Erythroblast (primary cell): ENCODE results near the gene WDFY3.
A peak's percentile ranks its signal among the peaks of the same experiment; 100 is the strongest.

Experiments
- DNase-seq, 2 experiments: peaks; one replicate each; lab custom pipeline; 2025; lab: John Stamatoyannopoulos, UW
- GATA1 ChIP-seq: IDR thresholded peaks from 2 replicates; pipeline ENCODE4 v1.6.1; 2011; ENCODE audit warnings: low read depth, mild to moderate bottlenecking, control low read depth, low read length, moderate library complexity
- POLR2A ChIP-seq: IDR thresholded peaks from 2 replicates; pipeline ENCODE4 v1.6.1; 2011; ENCODE audit warnings: mild to moderate bottlenecking, low read length

WDFY3 gene

GRCh38 chr4:84965553-84966381 is 723 bp downstream of the WDFY3 start:
- TF ChIP-seq POLR2A = no peak
- no peak for TF ChIP-seq GATA1
- peak; percentile 75 to 82 for DNase-seq

GRCh38 chr4:84964995-84965552 is 1.4 kb downstream of the WDFY3 start:
- DNase-seq = no peak
- TF ChIP-seq POLR2A (no peak), GATA1 (no peak)

DNA sequence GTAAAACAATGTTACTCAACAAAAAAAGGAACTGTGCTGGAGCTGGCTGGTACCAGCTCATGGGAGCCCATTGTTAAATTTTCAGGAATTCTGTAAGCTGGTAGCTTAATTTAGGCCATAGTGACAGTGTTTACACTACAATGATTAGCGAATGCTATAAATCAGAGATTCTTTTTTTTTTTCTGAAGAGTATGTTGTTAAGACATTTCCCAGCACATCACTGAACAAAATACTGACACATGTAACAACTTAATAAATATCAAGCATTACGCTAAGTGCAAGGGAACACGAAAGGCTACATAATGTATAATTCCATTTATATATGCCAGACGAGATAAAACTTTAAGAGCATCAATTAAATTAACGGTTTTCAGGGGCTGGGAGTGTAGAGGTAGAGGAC is 4.4 kb downstream of the WDFY3 start:
- no peak for TF ChIP-seq GATA1
- no peak for TF ChIP-seq POLR2A
- no peak for DNase-seq

DNA sequence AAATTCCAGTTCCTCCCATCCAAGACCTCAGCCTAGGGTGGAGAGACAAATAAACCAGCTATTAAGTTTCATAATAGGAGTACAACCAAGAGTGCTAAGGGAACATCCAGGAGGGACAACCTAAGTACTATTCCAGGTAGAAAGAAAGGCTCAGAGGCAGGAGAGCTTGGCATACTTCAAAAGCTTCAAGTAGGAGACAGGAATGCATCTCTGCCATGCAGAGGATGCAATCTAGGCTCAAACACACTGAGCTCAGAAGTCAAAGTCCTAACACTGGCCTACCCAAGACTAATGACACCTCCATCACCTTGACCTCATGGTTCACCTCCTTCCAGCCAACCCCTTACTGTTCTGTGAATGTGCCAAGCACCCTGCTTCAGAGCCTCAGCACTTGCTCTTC is 8.1 kb downstream of the WDFY3 start:
- no peak for DNase-seq
- TF ChIP-seq POLR2A (no peak), GATA1 (no peak)

DNA sequence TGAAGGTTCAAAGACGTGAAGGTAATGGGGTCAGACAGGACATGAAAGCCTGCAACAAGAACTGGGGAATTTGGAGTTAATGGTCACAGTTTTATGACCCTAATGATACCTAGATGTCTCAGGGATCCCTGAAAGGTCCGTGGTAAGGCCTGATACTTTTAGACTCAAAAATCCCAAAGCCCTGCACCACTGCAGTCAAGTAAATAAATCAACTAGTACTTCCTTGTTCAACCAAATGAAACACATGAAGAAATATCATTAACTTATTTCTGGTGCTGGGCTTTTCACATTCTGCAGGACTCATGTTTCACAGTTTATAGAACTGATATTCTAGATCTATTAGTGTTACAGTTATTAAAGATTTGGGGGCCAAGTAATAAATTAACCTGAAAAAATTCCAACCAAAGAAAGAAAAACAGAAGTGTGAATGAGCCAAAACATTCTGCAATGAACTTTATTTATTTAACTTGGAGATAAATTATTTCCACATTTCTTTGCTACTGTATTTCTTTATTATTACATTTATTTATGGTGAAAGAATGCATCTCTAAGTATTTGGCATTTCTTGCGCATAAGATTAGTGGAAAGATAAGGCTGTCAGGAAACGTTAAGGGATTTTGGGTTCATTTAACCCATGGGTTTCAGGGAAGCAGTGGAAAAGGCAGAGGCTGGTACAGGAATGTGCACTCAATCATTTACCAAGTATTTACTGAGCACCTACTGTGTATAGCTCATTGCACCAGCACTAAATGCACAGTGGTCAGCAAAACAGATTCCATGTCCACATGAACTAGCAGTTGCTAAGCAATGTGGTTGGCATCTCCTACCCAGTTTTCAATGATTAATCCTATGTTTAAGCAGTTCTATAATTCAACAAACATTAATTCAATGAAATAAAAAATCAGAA is 8.7 kb downstream of the WDFY3 start:
- TF ChIP-seq POLR2A (no peak), GATA1 (no peak)
- no peak for DNase-seq

GRCh38 chr4:84956014-84956413 is 10.5 kb downstream of the WDFY3 start:
- TF ChIP-seq GATA1 = no peak
- TF ChIP-seq POLR2A = no peak
- no peak for DNase-seq

DNA sequence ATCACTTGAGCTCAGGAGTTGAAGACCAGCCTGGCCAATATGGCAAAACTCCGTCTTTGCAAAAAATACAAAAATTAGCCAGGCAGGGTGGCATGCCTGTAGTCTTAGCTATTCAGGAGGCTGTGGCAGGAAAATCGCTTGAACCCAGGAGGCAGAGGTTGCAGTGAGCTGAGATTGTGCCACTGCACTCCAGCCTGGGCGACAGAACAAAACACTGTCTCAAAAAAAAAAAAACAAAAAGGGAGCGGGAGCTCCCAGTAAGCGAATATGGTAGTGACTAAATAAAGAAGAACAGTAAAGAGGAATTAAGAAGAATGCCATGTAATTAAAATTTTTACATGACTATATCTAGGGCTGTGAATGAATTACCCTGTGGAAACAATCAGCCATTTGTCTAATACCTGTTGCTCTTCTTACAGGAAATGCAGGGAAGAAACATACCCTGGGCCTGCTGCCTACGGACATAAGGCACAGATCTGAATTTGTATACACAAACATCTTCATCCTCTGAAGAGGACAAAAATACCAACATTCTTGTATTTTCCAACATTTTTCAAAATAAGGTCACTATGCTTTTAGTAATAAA is 11.4 kb downstream of the WDFY3 start:
- DNase-seq = no peak
- TF ChIP-seq POLR2A = no peak
- TF ChIP-seq GATA1 = no peak

DNA sequence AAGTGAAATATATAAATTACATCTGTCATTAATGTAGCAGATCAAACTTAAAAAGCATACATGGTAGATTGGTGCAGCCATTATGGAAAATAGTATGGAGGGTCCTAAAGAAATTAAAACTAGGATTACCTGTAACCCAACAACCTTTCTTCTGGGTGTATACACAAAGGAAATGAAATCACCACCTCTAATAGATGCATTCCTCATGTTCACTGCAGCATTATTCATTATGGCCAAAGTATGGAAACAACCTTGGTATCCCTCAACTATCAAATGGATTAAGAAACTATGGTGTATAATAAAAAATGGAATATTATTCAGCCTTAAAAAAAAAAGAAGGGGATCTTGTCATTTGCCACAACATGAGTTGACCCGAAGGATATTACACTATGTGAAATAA is 13.7 kb downstream of the WDFY3 start:
- DNase-seq = no peak

DNA sequence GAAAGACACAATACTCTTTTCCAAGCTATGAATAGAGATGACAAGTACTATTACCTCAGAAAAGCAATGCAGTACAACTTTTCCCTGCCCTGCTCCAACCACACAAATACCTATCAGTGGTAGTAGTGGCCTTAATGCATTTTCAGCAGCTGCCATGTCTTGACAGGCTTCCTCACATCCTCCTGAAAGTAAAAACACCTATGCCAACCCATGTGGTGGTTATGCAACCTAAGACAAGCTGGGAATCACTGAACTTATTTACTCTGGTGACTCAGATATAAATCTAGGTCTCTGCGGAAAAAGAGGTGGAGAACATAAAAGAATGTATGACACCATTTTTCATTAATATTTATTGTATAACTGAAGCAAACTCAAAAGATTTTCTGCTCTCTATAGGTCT is 14.5 kb downstream of the WDFY3 start:
- no peak for DNase-seq

More for the DNA sequence above, 13.7 kb downstream of the WDFY3 start:
- no peak for TF ChIP-seq POLR2A
- TF ChIP-seq GATA1 = no peak

GRCh38 chr4:84948056-84948455 is 18.4 kb downstream of the WDFY3 start:
- DNase-seq = no peak
- TF ChIP-seq POLR2A (no peak), GATA1 (no peak)

More for the DNA sequence above, 14.5 kb downstream of the WDFY3 start:
- TF ChIP-seq POLR2A (no peak), GATA1 (no peak)

DNA sequence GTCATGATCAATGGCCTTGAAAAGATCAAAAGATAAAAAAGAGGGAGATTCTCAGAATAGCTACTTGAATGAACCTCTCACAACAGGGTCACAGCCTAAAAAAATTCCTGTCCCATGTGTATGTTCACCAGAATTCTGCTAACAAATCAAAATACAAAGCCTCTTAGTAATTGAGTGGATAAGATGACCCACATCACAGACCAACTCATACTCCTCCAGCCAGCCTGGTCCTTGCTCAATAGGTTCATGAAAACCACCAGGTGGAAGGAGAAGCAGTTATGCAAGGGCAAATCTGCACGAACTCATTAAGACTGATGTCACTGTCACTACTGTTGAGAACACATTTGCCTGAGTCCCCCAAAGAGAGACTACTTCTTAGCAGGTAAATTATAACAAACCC is 21.5 kb downstream of the WDFY3 start:
- DNase-seq = no peak

GRCh38 chr4:84940960-84941359 is 25.5 kb downstream of the WDFY3 start:
- no peak for TF ChIP-seq POLR2A
- TF ChIP-seq GATA1 = no peak
- no peak for DNase-seq

More for the DNA sequence above, 21.5 kb downstream of the WDFY3 start:
- TF ChIP-seq POLR2A (no peak), GATA1 (no peak)

DNA sequence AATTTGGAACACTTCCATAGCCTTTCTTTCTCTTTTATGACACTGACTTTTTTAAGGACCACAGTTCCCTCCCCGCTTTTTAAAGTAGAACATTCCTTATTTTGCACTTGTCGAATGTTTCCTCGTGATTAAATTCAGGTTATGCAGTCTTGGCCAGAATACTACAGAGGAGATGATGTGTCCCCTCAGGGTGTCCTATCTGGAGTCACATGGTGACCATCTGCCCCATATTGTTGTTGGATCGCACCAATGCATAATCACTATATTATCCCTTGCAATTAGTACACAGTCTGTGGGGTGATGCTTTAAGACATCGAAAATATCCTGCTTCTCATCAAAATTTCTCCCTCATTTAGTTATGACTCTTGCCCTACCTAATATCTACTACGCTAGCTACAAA is 27.4 kb downstream of the WDFY3 start:
- no peak for DNase-seq
- no peak for TF ChIP-seq GATA1
- no peak for TF ChIP-seq POLR2A

DNA sequence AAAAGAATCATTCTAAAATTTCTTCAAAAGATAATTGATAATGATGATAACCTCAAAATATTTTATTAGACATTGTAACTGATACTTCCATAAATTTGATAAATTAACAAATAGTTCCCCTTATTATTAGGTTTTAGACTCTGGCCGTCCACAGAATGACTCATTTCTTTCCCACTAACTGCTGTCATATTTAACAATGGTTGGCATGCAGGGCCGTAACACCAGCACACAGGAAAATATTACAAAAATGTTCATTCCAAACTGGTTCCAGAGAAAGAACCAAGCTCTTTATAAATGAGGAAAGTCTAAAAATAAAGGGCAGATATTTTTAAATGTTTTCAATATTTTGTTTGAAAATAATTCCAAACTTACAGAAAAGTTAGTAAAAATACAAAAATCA is 28.2 kb downstream of the WDFY3 start:
- TF ChIP-seq POLR2A (no peak), GATA1 (no peak)
- no peak for DNase-seq
